HFFc6 (cell line): Measurements from ENCODE around the gene WDR90. TPM values are rescaled to one million over a fixed set of nuclear protein-coding genes. Genes with fewer than 3 reads are reported as not detected.

Experiments
- DNase-seq: peaks from one replicate; pipeline ENCODE4 v3.0.0-alpha.2; 2018
- H3K27ac Mint-ChIP-seq: 2 replicates; pipeline ENCODE4 v1.8.0; 2020; ENCODE audit warnings: mild to moderate bottlenecking, mixed read lengths
- H3K27me3 Mint-ChIP-seq: 2 replicates; pipeline ENCODE4 v1.8.0; 2021; ENCODE audit warnings: mild to moderate bottlenecking, moderate library complexity, mixed read lengths; ENCODE audit not compliant: insufficient read depth
- H3K36me3 Mint-ChIP-seq: 2 replicates; pipeline ENCODE4 v1.8.0; 2021; ENCODE audit warnings: low read depth, mixed read lengths
- H3K4me1 Mint-ChIP-seq: 2 replicates; pipeline ENCODE4 v1.8.0; 2020; ENCODE audit warnings: low read depth, mixed read lengths
- H3K4me3 Mint-ChIP-seq: 2 replicates; pipeline ENCODE4 v1.8.0; 2020; ENCODE audit warnings: mild to moderate bottlenecking, moderate library complexity, mixed read lengths
- H3K9me3 Mint-ChIP-seq: 2 replicates; pipeline ENCODE4 v1.8.0; 2020; ENCODE audit warnings: mild to moderate bottlenecking, mixed read lengths
- total RNA-seq, 6 experiments: library from RNA; stranded (reverse); fragmentation: NEBNext Ultra II Directional; extraction: Animal tissue kit (Norgen Biotek cat#: 25700); gene quantifications; 2 replicates in 1 of 6; 3 replicates in 5 of 6; pipeline ENCODE4 v1.2.3, GENCODE V29; 2021
- TF ChIP-seq, protein P1 (sequence below): fragments of 200-600 bp; sonication (generic); IDR thresholded peaks from 2 replicates; pipeline ENCODE4 v1.5.0; 2021; ENCODE audit warnings: antibody characterized with exemption, mild to moderate bottlenecking

The WDR90 gene
- total RNA-seq, 6 experiments from 2014 or later = 11.6 to 19.0 (median 17.7) TPM

- H3K4me1 Mint-ChIP-seq = peaks cover 11% of the 10 kb centered on the region; the same call in 1 of the 2 replicates
- DNase-seq = no peak
- TF ChIP-seq, protein P1, sequence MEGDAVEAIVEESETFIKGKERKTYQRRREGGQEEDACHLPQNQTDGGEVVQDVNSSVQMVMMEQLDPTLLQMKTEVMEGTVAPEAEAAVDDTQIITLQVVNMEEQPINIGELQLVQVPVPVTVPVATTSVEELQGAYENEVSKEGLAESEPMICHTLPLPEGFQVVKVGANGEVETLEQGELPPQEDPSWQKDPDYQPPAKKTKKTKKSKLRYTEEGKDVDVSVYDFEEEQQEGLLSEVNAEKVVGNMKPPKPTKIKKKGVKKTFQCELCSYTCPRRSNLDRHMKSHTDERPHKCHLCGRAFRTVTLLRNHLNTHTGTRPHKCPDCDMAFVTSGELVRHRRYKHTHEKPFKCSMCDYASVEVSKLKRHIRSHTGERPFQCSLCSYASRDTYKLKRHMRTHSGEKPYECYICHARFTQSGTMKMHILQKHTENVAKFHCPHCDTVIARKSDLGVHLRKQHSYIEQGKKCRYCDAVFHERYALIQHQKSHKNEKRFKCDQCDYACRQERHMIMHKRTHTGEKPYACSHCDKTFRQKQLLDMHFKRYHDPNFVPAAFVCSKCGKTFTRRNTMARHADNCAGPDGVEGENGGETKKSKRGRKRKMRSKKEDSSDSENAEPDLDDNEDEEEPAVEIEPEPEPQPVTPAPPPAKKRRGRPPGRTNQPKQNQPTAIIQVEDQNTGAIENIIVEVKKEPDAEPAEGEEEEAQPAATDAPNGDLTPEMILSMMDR = no peak
Measured at GRCh38 chr16:693364-693763, 44.2 kb downstream of the WDR90 start.

DNA sequence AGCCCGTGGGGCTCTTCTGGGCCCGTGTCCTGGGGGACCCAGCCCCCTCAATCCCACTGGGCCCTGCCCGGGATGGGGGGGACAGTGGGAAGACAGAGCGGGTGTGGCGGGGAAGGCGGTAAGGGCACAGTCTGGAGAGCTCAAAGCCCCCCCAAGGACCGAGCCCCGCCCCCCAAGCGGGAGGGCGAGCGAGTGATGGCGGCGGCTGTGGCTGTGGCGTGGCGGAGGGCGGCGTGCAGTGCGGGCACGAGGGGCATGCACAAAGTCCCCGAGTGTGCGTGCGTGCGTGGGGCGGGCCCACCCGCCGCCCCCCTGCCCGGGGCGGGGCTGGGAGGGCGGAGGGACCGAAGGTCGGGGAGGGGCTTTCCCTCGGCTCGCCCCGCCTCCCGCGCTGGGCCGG lies 44.6 kb downstream of the WDR90 start:
- TF ChIP-seq, protein P1 = no peak
- Mint-ChIP-seq H3K9me3 (no peaks in the 10 kb centered on the region), H3K4me1 (peaks cover 11% of the 10 kb centered on the region; the same call in 1 of the 2 replicates), H3K27ac (no peak overlapping the region), H3K36me3 (no peaks in the 10 kb centered on the region), H3K27me3 (peaks cover 30% of the 10 kb centered on the region), H3K4me3 (no peak overlapping the region)
- no peak for DNase-seq

More at GRCh38 chr16:693364-693763, 44.2 kb downstream of the WDR90 start:
- no peak overlapping the region for H3K27ac Mint-ChIP-seq
- H3K4me3 Mint-ChIP-seq = no peak overlapping the region
- no peaks in the 10 kb centered on the region for H3K36me3 Mint-ChIP-seq
- H3K27me3 Mint-ChIP-seq = peaks cover 27% of the 10 kb centered on the region
- H3K9me3 Mint-ChIP-seq = no peaks in the 10 kb centered on the region

- peaks cover 9% of the 10 kb centered on the region; the same call in 1 of the 2 replicates for H3K4me1 Mint-ChIP-seq
- H3K4me3 Mint-ChIP-seq = no peak overlapping the region
- TF ChIP-seq, protein P1 = no peak
- H3K9me3 Mint-ChIP-seq = no peaks in the 10 kb centered on the region
- no peaks in the 10 kb centered on the region for H3K36me3 Mint-ChIP-seq
- DNase-seq = no peak
- peaks cover 30% of the 10 kb centered on the region for H3K27me3 Mint-ChIP-seq
- no peak overlapping the region for H3K27ac Mint-ChIP-seq
Measured at GRCh38 chr16:694187-694862, 45.2 kb downstream of the WDR90 start.

DNA sequence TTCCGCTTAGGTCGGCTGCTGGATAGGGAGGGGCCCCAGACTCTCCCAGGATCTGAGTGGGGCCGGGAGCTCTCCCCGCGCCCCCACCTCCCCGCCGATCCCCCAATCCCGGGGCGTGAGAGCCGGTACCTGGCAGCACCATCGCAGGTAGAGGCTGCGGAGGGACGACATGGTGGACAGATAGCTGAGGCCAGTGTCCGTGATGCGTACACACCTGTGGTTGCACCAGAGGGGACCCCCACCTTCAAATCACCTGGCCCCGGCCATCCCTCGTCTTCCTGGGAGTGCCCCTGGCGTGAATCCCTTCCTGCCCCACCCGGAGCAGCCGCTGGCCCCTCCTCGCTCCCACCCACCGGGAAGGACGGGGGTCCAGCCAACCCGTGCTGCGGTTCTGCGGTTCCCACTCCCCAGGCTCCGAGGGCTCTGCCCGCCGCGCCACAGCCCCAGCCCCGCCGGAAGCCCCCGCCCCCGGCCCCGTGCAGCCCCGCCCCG lies 45.7 kb downstream of the WDR90 start:
- Mint-ChIP-seq H3K4me1 (0 out of 2 replicates have a peak, but pooled peaks cover 6% of the 10 kb centered on the region), H3K36me3 (no peaks in the 10 kb centered on the region), H3K9me3 (no peaks in the 10 kb centered on the region), H3K27ac (no peak overlapping the region), H3K4me3 (no peak overlapping the region), H3K27me3 (peaks cover 27% of the 10 kb centered on the region)
- DNase-seq = no peak
- TF ChIP-seq, protein P1 = no peak

DNA sequence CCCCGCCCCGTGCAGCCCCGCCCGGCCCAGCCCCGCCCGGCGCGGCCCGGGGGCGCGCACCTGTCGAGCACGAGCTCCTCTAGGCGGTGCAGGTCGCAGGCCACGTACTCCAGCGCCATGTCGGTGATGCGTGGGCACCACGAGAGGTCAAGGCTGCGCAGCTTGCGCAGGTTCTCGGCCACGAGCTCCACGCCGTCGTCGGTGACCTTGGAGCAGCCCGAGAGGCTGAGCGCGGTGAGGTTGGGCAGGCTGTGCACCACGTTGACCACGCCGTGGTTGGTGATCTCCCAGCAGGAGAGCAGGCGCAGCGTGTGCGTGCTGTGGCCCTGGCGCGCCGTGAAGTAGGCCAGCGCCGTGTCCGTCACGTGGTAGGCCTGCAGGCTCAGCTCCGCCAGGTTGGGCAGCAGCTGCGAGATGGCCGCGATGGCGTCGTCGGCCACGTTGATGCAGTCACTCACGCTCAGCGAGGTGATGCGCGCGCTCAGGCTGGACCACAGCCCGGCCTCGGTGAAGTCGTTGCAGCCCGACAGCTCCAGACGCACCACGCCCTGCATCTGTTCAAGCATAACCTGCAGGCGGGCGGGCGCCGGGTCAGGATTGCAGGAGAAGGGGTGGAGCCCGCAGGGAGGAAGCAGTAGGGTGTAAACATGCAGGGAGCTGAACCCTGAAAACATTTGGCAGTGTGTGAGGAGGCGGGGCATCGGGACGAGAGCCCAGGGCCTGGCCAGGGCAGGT lies 46.4 kb downstream of the WDR90 start:
- DNase-seq = no peak
- Mint-ChIP-seq H3K27me3 (peaks cover 27% of the 10 kb centered on the region), H3K4me3 (no peak overlapping the region), H3K27ac (no peak overlapping the region), H3K9me3 (no peaks in the 10 kb centered on the region), H3K36me3 (no peaks in the 10 kb centered on the region), H3K4me1 (0 out of 2 replicates have a peak, but pooled peaks cover 6% of the 10 kb centered on the region)
- TF ChIP-seq, protein P1 = no peak
